ENCODE data around the gene PCDH18. TPM values are rescaled to one million over a fixed set of nuclear protein-coding genes. Genes with fewer than 3 reads are reported as not detected.
A peak's percentile ranks its signal among the peaks of the same experiment; 100 is the strongest.
"Not testable (repeated sequence)": the region's sequence is repeated elsewhere in the genome, so short reads cannot be mapped to it uniquely, and the experiment has no call there.

The PCDH18 gene
- total RNA-seq, 1 donor from 2014 or later, result 4.9 TPM

GRCh38 chr4:137521053-137521452 lies 11.2 kb downstream of the PCDH18 start:
- no peak overlapping the region for H3K4me3 ChIP-seq (ENCODE audit: insufficient read depth, low read depth, low read length)
- H3K9me3 Mint-ChIP-seq (ENCODE audit: unreplicated experiment), result no peaks in the 10 kb centered on the region
- no peaks in the 10 kb centered on the region for H3K9me3 ChIP-seq (ENCODE audit: insufficient read depth, low read depth, low read length)
- peaks cover 5% of the 10 kb centered on the region for H3K79me2 ChIP-seq (ENCODE audit: insufficient read depth, low read length)
- H2AFZ ChIP-seq (ENCODE audit: low read depth, low read length), result no peak overlapping the region
- no peaks in the 10 kb centered on the region for H3K27me3 Mint-ChIP-seq (ENCODE audit: low read depth, unreplicated experiment)
- H3K27ac Mint-ChIP-seq (ENCODE audit: unreplicated experiment), result no peak overlapping the region
- no peaks in the 10 kb centered on the region for H4K20me1 ChIP-seq (ENCODE audit: insufficient read depth, low read length)
- H3K4me1 Mint-ChIP-seq (ENCODE audit: low read depth, unreplicated experiment), result peaks cover 12% of the 10 kb centered on the region
- DNase-seq (ENCODE audit: low read depth) (no peak), FAIRE-seq (no peak)
- H3K27me3 ChIP-seq (ENCODE audit: insufficient read depth, low read length), result no peaks in the 10 kb centered on the region
- no peak overlapping the region for H3K4me2 ChIP-seq (ENCODE audit: low read length)
- H3K27ac ChIP-seq (ENCODE audit: low read depth, low read length), result no peak overlapping the region
- TF ChIP-seq CTCF (IDR thresholded peaks at IDR 0.05; ENCODE audit: insufficient read depth, low read depth, low read length), result no peak
- TF ChIP-seq EZH2 (IDR thresholded peaks at IDR 0.05; ENCODE audit: insufficient read depth, low read length), result no peak
- no peak overlapping the region for H3K4me3 Mint-ChIP-seq (ENCODE audit: unreplicated experiment)
- H3K4me1 ChIP-seq (ENCODE audit: insufficient read depth, low read length), result peaks cover 18% of the 10 kb centered on the region
- H3K9ac ChIP-seq (ENCODE audit: low read length), result no peak overlapping the region
- H3K36me3 Mint-ChIP-seq (ENCODE audit: low read depth, unreplicated experiment), result peaks cover 4% of the 10 kb centered on the region
- peaks cover 4% of the 10 kb centered on the region for H3K36me3 ChIP-seq (ENCODE audit: insufficient read depth, low read length)

GRCh38 chr4:137519406-137519805 lies 12.9 kb downstream of the PCDH18 start:
- H3K4me3 Mint-ChIP-seq (ENCODE audit: unreplicated experiment), result no peak overlapping the region

GRCh38 chr4:137517323-137517722 lies 15.0 kb downstream of the PCDH18 start:
- H3K4me3 ChIP-seq (ENCODE audit: insufficient read depth, low read depth, low read length); H3K27me3 ChIP-seq (ENCODE audit: insufficient read depth, low read length); FAIRE-seq; H2AFZ ChIP-seq (ENCODE audit: low read depth, low read length); H3K79me2 ChIP-seq (ENCODE audit: insufficient read depth, low read length); DNase-seq (ENCODE audit: low read depth); H4K20me1 ChIP-seq (ENCODE audit: insufficient read depth, low read length); H3K4me2 ChIP-seq (ENCODE audit: low read length); H3K9me3 Mint-ChIP-seq (ENCODE audit: unreplicated experiment); H3K27ac Mint-ChIP-seq (ENCODE audit: unreplicated experiment); H3K27me3 Mint-ChIP-seq (ENCODE audit: low read depth, unreplicated experiment); H3K36me3 Mint-ChIP-seq (ENCODE audit: low read depth, unreplicated experiment); H3K4me3 Mint-ChIP-seq (ENCODE audit: unreplicated experiment); H3K27ac ChIP-seq (ENCODE audit: low read depth, low read length); H3K9ac ChIP-seq (ENCODE audit: low read length); H3K36me3 ChIP-seq (ENCODE audit: insufficient read depth, low read length); H3K9me3 ChIP-seq (ENCODE audit: insufficient read depth, low read depth, low read length): not testable (repeated sequence)
- peaks cover 14% of the 10 kb centered on the region for H3K4me1 Mint-ChIP-seq (ENCODE audit: low read depth, unreplicated experiment)
- peaks cover 10% of the 10 kb centered on the region for H3K4me1 ChIP-seq (ENCODE audit: insufficient read depth, low read length)

More at GRCh38 chr4:137519406-137519805, 12.9 kb downstream of the PCDH18 start:
- Histone ChIP-seq H3K4me2 (ENCODE audit: low read length) (peak overlapping the region; percentile 30), H3K4me1 (ENCODE audit: insufficient read depth, low read length) (peaks cover 10% of the 10 kb centered on the region), H3K9ac (ENCODE audit: low read length) (no peak overlapping the region), H3K4me3 (ENCODE audit: insufficient read depth, low read depth, low read length) (no peak overlapping the region), H4K20me1 (ENCODE audit: insufficient read depth, low read length) (no peaks in the 10 kb centered on the region), H3K27ac (ENCODE audit: low read depth, low read length) (peak overlapping the region; percentile 0), H2AFZ (ENCODE audit: low read depth, low read length) (no peak overlapping the region), H3K27me3 (ENCODE audit: insufficient read depth, low read length) (no peaks in the 10 kb centered on the region), H3K79me2 (ENCODE audit: insufficient read depth, low read length) (peaks cover 5% of the 10 kb centered on the region), H3K9me3 (ENCODE audit: insufficient read depth, low read depth, low read length) (no peaks in the 10 kb centered on the region), H3K36me3 (ENCODE audit: insufficient read depth, low read length) (peaks cover 4% of the 10 kb centered on the region)
- Mint-ChIP-seq H3K36me3 (ENCODE audit: low read depth, unreplicated experiment) (peaks cover 4% of the 10 kb centered on the region), H3K9me3 (ENCODE audit: unreplicated experiment) (peaks cover under 1% of the 10 kb centered on the region), H3K27ac (ENCODE audit: unreplicated experiment) (no peak overlapping the region), H3K27me3 (ENCODE audit: low read depth, unreplicated experiment) (no peaks in the 10 kb centered on the region), H3K4me1 (ENCODE audit: low read depth, unreplicated experiment) (peaks cover 14% of the 10 kb centered on the region)
- TF ChIP-seq CTCF (IDR thresholded peaks at IDR 0.05; ENCODE audit: insufficient read depth, low read depth, low read length) (no peak), EZH2 (IDR thresholded peaks at IDR 0.05; ENCODE audit: insufficient read depth, low read length) (no peak)
- DNase-seq (ENCODE audit: low read depth) (peak; percentile 64), FAIRE-seq (no peak)

Measured in astrocyte (in vitro differentiated cells and primary cell).